GM12875 (cell line): ENCODE measurements around the gene DAB1.
"Not testable (repeated sequence)": the region's sequence is repeated elsewhere in the genome, so short reads cannot be mapped to it uniquely, and the experiment has no call there.

Source experiments
- H3K4me3 ChIP-seq: one replicate; pipeline ENCODE4 v1.5.1; 2011; ENCODE audit warnings: low read depth, low read length, control low read depth
- TF ChIP-seq, protein P1 (sequence below): IDR thresholded peaks from 2 replicates; pipeline ENCODE4 v1.5.1; 2011; ENCODE audit warnings: low read depth, mild to moderate bottlenecking, control low read depth, inconsistent platforms, low read length, moderate library complexity, borderline replicate concordance; ENCODE audit not compliant: insufficient read depth

Gene DAB1

DNA sequence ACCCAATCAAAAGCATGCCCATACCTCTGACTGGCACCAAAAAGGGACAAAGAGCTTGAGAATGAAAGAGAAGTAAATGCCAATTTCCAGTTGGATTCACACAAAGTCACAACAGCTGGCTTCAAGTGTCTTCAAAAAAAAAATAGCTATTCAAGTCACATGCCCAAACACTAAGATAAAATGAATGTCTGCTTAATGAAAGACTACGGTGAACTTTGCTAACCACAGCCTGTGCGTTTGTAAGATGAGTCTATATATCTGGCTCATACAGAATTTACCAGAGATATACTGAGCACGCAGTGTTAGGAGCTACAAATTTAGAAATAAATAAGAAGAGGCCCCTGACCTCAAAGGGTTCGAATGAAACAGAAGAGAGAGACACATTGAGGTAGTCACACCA is 73.2 kb downstream of the DAB1 start:
- no peak overlapping the region for H3K4me3 ChIP-seq
- TF ChIP-seq, protein P1, sequence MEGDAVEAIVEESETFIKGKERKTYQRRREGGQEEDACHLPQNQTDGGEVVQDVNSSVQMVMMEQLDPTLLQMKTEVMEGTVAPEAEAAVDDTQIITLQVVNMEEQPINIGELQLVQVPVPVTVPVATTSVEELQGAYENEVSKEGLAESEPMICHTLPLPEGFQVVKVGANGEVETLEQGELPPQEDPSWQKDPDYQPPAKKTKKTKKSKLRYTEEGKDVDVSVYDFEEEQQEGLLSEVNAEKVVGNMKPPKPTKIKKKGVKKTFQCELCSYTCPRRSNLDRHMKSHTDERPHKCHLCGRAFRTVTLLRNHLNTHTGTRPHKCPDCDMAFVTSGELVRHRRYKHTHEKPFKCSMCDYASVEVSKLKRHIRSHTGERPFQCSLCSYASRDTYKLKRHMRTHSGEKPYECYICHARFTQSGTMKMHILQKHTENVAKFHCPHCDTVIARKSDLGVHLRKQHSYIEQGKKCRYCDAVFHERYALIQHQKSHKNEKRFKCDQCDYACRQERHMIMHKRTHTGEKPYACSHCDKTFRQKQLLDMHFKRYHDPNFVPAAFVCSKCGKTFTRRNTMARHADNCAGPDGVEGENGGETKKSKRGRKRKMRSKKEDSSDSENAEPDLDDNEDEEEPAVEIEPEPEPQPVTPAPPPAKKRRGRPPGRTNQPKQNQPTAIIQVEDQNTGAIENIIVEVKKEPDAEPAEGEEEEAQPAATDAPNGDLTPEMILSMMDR, result no peak

DNA sequence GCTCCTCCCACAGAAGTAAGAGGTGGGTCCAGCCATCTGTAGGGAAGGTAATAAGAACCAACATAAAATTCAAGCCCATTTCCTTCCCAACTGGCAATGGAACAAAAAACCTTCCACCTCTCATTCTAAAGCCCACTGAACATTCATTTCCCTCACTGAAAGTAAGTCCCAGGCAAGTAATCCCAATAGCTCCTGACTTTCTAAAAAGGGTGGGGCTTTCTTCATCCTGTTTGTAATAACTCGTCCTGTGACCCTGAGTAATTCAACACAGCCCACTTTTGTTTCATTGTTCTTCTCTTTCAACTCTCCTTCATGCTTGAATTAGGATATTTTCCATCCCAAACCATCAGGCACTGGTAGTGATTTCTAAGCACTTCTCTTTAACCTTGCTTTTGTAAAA is 74.9 kb downstream of the DAB1 start:
- TF ChIP-seq, protein P1, result no peak
- no peak overlapping the region for H3K4me3 ChIP-seq

DNA sequence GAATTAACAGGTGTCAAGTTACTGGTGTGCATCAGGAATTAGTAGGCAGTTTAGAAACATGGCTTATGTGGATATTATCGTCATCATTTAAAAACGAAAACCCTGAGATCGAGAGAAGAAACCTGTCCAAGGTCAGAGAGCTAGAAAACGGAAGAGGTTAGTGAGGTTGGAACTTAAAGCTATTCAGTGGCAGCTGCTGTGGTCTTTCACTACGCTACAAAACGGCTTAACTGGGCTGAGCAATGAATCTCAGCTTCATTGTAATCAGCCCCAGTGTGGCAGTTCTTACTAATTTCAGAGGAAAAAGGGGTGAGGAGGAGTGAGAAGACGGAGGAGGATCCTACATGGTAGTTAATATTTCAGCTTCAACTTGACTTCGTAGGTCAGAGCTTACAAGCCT is 77.9 kb downstream of the DAB1 start:
- H3K4me3 ChIP-seq, result no peak overlapping the region
- TF ChIP-seq, protein P1, result no peak

DNA sequence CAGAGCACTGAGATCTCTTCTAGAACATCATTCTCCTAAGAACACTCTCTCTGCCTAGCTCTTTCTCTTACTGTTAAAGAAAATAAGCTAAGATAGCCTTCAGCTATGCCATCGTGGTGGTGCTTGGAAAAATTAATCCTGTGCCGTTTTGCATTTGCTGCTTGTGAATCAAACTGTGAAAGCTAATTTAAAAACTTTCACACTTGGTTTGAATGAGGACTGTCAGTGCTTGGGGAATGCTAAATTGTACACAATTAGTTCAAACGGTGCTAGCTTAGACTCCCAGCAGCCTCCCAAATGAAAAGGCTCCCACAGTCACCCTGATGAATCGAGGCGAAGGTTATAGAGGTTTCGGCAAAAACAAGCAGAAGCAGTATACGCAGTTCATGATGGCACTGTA is 79.6 kb downstream of the DAB1 start:
- TF ChIP-seq, protein P1, result no peak
- H3K4me3 ChIP-seq, result no peak overlapping the region

DNA sequence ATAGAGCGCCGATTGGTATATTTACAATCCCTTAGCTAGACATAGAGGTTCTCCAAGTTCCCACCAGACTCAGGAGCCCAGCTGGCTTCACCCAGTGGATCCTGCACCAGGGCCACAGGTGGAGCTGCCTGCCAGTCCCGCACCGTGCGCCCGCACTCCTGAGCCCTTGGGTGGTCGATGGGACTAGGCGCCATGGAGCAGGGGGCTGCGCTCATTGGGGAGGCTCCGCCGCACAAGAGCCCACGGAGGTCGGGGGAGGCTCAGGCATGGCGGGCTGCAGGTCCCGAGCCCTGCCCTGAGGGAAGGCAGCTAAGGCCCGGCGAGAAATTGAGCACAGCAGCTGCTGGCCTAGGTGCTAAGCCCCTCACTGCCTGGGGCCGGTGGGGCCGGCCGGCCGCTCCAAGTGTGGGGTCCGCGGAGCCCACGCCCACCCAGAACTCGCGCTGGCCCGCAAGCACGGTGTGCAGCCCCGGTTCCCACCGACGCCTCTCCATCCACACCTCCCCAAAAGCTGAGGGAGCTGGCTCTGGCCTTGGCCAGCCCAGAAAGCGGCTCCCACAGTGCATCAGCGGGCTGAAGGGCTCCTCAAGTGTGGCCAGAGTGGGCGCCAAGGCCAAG is 80.5 kb downstream of the DAB1 start:
- H3K4me3 ChIP-seq, result not testable (repeated sequence)

DNA sequence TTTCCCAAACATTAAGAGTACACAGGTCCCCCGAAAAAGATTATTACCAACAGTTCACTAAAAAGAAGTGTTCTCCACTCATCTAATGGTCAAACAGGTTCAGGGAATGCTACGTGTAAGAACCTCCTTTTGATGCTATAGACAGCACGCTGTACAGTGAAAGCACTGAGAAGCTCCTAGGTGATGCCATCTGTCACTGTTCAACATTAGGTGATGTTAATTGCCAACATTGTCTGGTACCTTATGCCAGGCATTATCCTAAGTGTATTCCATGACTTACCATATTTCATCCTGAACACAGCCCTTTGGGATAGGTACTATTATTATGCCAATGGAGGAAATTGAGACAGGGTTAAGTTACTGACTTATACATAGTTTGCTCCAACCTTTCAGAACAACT is 82.1 kb downstream of the DAB1 start:
- TF ChIP-seq, protein P1, result no peak

DNA sequence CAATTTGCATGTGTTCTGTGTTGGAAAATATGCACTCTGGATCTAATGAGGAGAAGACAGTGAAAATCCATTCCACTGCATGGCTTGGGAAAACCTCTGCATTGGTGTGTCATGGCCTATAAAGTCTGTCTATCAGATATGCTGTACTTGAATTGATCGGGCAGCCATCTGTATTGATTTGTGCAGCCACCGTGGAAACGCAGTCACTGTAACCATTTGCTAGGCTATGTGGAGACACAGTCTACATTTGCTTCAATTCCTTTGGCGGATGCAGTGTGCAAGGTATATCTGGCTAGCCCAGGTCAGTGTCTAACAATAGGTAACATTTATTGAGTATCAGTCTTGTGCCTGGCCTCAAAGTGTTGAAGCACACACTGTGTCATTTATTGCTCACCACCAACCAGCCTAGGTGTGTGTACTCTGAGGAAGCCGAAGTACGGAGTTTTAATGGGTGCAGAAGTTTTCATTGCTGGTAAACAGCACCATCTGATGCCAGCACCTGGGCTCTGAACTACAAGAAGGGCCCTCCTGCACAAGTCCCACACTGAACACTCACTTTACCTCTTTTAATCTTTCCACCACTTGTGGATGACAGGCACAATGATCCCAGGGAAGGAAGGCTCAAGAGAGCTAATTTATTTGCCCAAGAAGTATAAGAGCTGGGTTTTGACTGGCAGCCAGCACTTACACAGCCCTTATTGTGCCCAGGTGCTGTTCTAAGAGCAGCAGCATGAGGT is 83.4 kb downstream of the DAB1 start:
- TF ChIP-seq, protein P1, result no peak

More for the DNA sequence above, 82.1 kb downstream of the DAB1 start:
- H3K4me3 ChIP-seq, result no peak overlapping the region

More for the DNA sequence above, 83.4 kb downstream of the DAB1 start:
- H3K4me3 ChIP-seq, result no peak overlapping the region
